Heart left ventricle (tissue), 13 donors: ENCODE results near the gene IGSF3.

Experiments
- POLR2A ChIP-seq, 2 donors: fragments of 450-650 bp; IDR thresholded peaks; one replicate each; pipeline ENCODE4 v1.6.1; 2017; ENCODE audit warnings: antibody characterized with exemption in 2 of 2, mild to moderate bottlenecking in 2 of 2, moderate library complexity in 2 of 2
- TF ChIP-seq, protein P1 (sequence below), 12 donors: fragments of 200-600 bp; sonication (generic) in 4 of 12; IDR thresholded peaks; one replicate each; pipeline versions ENCODE4 v1.5.0 to v1.8.0; 2018 to 2022; ENCODE audit warnings: antibody characterized with exemption in 12 of 12, mild to moderate bottlenecking in 5 of 12
- donor health status: ischemic (EF 13 %, LVEDD 7.1; RV severe dilation, severe dysfunction).
- donor health status: DM: no; HTN: yes; CAD: no.
- donor health status: DM: no; HTN: no; CAD: no.
- donor health status: ischemic (EF 25% LVEDD 6.9; RV normal size, moderate dysfunction).
- donor health status: ischemic (EF 25% LVEDD 5.7; RV mildly dilated, moderate dysfunction).
- donor health status: ischemic (EF 35%, LVEDD 5.7; RV mildly dilated, moderate dysfunction).
- donor health status: nonischemic (EF 11% LVEDD 7.7; RV severe dilation, severe dysfunction).
- donor health status: DM: yes; HTN: yes; CAD: no.
- donor health status: PGD.
- donor health status: ischemic (EF 29% LVEDD 5.4; RV normal size, mild dysfunction).
- donor health status: nonischemic (EF 23%, LVEDD 6.1; RV moderate dilation, normal function).

DNA sequence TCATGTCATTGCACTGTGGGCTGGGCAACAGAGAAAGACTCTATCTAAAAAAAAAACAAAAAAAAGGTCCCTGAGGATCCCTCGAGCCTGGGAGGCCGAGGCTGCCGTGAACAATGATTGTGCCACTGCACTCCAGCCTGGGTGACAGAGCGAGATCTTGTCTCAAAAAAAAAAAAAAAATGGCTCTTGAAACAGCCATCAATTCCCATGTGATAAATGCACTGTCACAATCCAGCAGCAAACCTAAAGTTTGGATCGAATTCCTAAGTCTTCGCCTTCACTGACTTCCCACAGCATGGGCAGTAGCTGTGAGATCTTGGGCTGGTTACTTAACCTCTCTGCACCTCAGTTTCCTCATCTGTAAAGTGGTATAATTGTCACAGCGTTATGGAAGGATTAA, 43.5 kb downstream of the IGSF3 start:
- TF ChIP-seq POLR2A (IDR thresholded peaks at IDR 0.05): no peak
- TF ChIP-seq, protein P1, sequence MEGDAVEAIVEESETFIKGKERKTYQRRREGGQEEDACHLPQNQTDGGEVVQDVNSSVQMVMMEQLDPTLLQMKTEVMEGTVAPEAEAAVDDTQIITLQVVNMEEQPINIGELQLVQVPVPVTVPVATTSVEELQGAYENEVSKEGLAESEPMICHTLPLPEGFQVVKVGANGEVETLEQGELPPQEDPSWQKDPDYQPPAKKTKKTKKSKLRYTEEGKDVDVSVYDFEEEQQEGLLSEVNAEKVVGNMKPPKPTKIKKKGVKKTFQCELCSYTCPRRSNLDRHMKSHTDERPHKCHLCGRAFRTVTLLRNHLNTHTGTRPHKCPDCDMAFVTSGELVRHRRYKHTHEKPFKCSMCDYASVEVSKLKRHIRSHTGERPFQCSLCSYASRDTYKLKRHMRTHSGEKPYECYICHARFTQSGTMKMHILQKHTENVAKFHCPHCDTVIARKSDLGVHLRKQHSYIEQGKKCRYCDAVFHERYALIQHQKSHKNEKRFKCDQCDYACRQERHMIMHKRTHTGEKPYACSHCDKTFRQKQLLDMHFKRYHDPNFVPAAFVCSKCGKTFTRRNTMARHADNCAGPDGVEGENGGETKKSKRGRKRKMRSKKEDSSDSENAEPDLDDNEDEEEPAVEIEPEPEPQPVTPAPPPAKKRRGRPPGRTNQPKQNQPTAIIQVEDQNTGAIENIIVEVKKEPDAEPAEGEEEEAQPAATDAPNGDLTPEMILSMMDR (IDR thresholded peaks at IDR 0.05): no peak
